Psoas muscle (tissue), 8 donors: Measurements from ENCODE around the gene MAP1S. TPM values are rescaled to one million over a fixed set of nuclear protein-coding genes. Genes with fewer than 3 reads are reported as not detected.

Experiments
- ATAC-seq, 4 donors: fragments of 200-7000 bp; cut with Tn5 transposase; one replicate each; pipeline ENCODE4 v1.9.1; 2020; ENCODE audit warnings: moderate library complexity in 3 of 4, mild to moderate bottlenecking in 2 of 4
- DNase-seq, 2 donors: peaks; one replicate each; pipeline ENCODE4 v3.0.0-alpha.2; 2020
- H3K27ac ChIP-seq: fragments of 200-600 bp; one replicate; pipeline ENCODE4 v1.8.0; 2022
- H3K27me3 ChIP-seq, 3 donors: fragments of 200-600 bp in 1 of 3; one replicate each; pipeline versions ENCODE4 v1.6.1 to v1.8.0; 2013 to 2022; ENCODE audit warnings: low read length in 2 of 3, mild to moderate bottlenecking in 2 of 3, moderate library complexity in 1 of 3; ENCODE audit not compliant: insufficient read depth in 3 of 3
- H3K36me3 ChIP-seq, 2 donors: fragments of 200-600 bp in 1 of 2; one replicate each; pipeline versions ENCODE4 v1.6.1 to v1.8.0; 2013 to 2022; ENCODE audit warnings: low read depth in 1 of 2, mild to moderate bottlenecking in 1 of 2, moderate library complexity in 1 of 2; ENCODE audit not compliant: insufficient read depth in 1 of 2
- H3K4me1 ChIP-seq: fragments of 200-600 bp; one replicate; pipeline ENCODE4 v1.8.0; 2022
- H3K4me3 ChIP-seq: fragments of 200-600 bp; one replicate; pipeline ENCODE4 v1.8.0; 2022; ENCODE audit warnings: mild to moderate bottlenecking
- H3K9me3 ChIP-seq: fragments of 200-600 bp; one replicate; pipeline ENCODE4 v1.8.0; 2022
- WGBS, 3 donors: extraction: QIAGEN DNeasy Blood & Tissue Kit; methylation state at CpG; one replicate each; pipeline versions ENCODE4 v1.1.6 to v1.1.7; 2013; 5-methylcytosine and 5-hydroxymethylcytosine counted together
- intact Hi-C, 2 donors: fragments of 100-400 bp; cut with DNase I; formaldehyde crosslinking; loops; one replicate each; pipeline versions ENCODE4 v1.11.0 to v1.14.2; 2022
- polyA plus RNA-seq, 3 donors: library from polyadenylated mRNA; stranded (reverse); fragments of 200-250 nt; gene quantifications; one replicate each; pipeline ENCODE4 v1.2.3, GENCODE V29; 2013
- total RNA-seq, 4 donors: library from RNA; stranded (reverse); fragmentation: NEBNext Ultra II Directional in 2 of 4; extraction: Animal tissue kit (Norgen Biotek cat#: 25700) in 2 of 4; gene quantifications; one replicate each; pipeline versions ENCODE4 v1.2.1 to v1.2.4, GENCODE V29; 2021 to 2023
- TF ChIP-seq, protein P1 (sequence below): fragments of 200-600 bp; IDR thresholded peaks from one replicate; pipeline ENCODE4 v1.8.0; 2022; ENCODE audit warnings: antibody characterized with exemption
- donor health status: healthy with polysubstance abuse.
- donor health status: DM: no; HTN: no; CAD: no; lungs with moderate emphysema.
- donor health status: Bipolar disorder and iron deficiency.
- donor health status: healthy.
- donor health status: DM: yes; HTN: yes; CAD: no.
- donor health status: DM: no; HTN: no; CAD: no.
- donor health status: DM: no; HTN: no; CAD: no.
- donor health status: DM: yes; HTN: yes; CAD: no.

The MAP1S gene
- total and polyA plus RNA-seq, 7 donors: 19.1 to 60.6 (median 42.4) TPM

DNA sequence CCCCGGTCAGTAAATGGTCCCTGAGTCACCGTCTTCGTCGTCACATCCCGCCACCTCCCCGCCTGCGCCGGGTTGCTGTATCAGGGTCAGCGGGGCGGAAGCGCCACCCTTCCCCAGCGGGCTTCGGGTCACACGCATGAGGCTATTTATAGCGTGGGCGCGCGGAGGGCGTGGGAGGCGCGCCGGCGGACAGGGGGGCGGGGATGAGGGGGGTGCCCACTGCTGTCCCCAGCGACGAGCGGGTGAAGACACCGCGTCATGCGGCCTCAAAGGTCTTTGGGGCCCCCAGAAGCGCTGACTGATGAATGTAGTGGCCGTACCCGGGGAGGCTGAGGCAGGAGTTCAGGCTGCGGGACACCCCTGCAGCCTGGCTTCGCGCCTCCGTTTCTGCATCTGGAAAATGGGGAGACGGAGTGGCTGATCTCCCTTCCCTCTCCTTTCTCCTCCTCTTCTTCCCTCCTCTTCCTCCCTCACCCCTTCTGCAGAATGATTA, 39.0 kb upstream of the MAP1S start:
- Histone ChIP-seq H3K4me3 (peak overlapping the region; percentile 53), H3K9me3 (no peaks in the 10 kb centered on the region), H3K36me3 (no peaks in the 10 kb centered on the region), H3K27me3 (peaks cover 0 to 39% (median 12%) of the 10 kb centered on the region in 3 donors), H3K4me1 (peaks cover 5% of the 10 kb centered on the region), H3K27ac (no peak overlapping the region)
- 4% methylated on average over 38 of the region's 38 CpGs for WGBS, 3 donors
- ATAC-seq (peak; percentile 89 to 97 (median 96)), DNase-seq (peak; percentile 78 to 86)
- intact Hi-C loops: no loop called here
- TF ChIP-seq, protein P1, sequence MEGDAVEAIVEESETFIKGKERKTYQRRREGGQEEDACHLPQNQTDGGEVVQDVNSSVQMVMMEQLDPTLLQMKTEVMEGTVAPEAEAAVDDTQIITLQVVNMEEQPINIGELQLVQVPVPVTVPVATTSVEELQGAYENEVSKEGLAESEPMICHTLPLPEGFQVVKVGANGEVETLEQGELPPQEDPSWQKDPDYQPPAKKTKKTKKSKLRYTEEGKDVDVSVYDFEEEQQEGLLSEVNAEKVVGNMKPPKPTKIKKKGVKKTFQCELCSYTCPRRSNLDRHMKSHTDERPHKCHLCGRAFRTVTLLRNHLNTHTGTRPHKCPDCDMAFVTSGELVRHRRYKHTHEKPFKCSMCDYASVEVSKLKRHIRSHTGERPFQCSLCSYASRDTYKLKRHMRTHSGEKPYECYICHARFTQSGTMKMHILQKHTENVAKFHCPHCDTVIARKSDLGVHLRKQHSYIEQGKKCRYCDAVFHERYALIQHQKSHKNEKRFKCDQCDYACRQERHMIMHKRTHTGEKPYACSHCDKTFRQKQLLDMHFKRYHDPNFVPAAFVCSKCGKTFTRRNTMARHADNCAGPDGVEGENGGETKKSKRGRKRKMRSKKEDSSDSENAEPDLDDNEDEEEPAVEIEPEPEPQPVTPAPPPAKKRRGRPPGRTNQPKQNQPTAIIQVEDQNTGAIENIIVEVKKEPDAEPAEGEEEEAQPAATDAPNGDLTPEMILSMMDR: no peak

DNA sequence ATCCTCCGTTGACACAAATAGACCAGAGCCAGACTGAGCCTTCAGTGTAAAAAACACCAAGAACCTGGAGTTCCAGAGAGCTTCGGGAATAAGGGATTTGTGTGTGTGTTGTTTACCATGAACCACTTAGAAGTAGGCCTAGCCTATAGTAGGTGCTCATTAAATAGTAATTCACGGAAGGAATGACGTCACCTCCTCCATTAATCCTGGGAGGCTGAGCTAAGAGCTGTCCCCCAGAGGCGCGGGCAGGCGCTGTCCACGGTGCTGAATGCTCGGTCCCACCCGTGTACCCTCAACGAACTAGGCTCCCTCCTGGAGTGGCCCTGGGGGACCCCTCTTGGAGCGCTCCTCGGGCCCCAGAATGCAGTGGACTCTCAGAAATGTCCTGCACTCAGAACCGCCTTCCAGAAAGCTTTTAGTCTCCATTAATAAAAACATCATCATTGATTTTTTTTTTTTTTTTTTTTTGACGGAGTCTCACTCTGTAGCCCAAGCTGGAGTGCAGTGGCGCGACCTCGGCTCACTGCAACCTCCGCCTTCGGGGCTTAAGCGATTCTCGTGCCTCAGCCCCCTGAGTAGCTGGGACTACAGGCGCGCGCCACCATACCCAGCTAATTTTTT, 37.7 kb upstream of the MAP1S start:
- H3K36me3 ChIP-seq: no peaks in the 10 kb centered on the region
- no peak for ATAC-seq
- peaks cover 0 to 46% (median 22%) of the 10 kb centered on the region in 3 donors for H3K27me3 ChIP-seq
- H3K9me3 ChIP-seq: no peaks in the 10 kb centered on the region
- H3K4me3 ChIP-seq: no peak overlapping the region
- DNase-seq: peak in 1 of 2 donors; percentile 31
- H3K27ac ChIP-seq: no peak overlapping the region
- intact Hi-C loops: no loop called here
- TF ChIP-seq, protein P1: no peak
- H3K4me1 ChIP-seq: peaks cover 8% of the 10 kb centered on the region
- 47 to 52% (median 50%) methylated on average over 24 to 25 of the region's 25 CpGs for WGBS, 3 donors

DNA sequence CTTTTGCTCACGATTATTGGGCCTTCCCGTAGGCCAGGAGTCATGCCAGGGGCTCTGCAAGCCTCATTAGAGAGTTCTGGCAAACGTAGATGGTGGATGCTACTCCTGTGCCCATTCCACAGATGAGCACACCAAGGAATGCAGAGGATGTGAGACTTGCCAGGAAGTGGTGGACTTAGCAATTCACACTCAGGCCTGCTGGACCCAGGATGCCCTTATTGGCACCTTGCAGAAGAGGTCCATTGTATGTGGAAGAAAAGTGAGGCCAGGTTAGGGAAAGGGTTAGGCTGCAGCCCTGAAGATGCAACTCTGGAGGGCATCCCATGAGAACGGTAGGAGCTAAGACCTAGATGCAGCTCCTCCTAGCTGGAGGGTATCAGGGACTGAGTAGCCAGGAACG, 37.0 kb upstream of the MAP1S start:
- Histone ChIP-seq H3K9me3 (no peaks in the 10 kb centered on the region), H3K27ac (no peak overlapping the region), H3K27me3 (peaks cover 0 to 53% (median 27%) of the 10 kb centered on the region in 3 donors), H3K4me1 (peaks cover 11% of the 10 kb centered on the region), H3K36me3 (no peaks in the 10 kb centered on the region), H3K4me3 (no peak overlapping the region)
- 55 to 68% (median 58%) methylated on average over 5 of the region's 5 CpGs for WGBS, 3 donors
- DNase-seq (no peak), ATAC-seq (no peak)
- TF ChIP-seq, protein P1: no peak
- intact Hi-C loops: no loop called here

DNA sequence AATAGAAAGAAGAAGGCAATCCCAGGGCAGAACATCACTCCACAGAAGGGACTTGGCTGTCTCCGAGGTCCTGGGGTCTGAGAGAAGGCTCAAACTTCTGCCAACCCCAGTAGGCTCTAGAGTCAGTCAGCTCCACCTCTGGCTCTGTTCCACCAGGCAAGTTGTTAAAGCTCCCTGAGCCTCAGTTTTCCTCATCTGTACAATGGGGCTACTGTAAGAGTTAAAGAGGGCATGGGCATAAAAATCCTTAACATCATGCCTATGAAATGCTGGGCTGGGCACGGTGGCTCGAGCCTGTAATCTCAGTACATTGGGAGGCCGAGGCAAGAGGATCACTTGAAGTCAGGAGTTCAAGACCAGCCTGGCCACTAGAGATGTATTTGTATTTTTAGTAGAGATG, 36.2 kb upstream of the MAP1S start:
- H3K36me3 ChIP-seq: no peaks in the 10 kb centered on the region
- DNase-seq (no peak), ATAC-seq (no peak)
- peaks cover 0 to 53% (median 35%) of the 10 kb centered on the region in 3 donors for H3K27me3 ChIP-seq
- 79 to 83% (median 81%) methylated on average over 4 of the region's 4 CpGs for WGBS, 3 donors
- no peaks in the 10 kb centered on the region for H3K9me3 ChIP-seq
- peaks cover 11% of the 10 kb centered on the region for H3K4me1 ChIP-seq
- no peak overlapping the region for H3K27ac ChIP-seq
- TF ChIP-seq, protein P1: no peak
- intact Hi-C loops: no loop called here
- no peak overlapping the region for H3K4me3 ChIP-seq

DNA sequence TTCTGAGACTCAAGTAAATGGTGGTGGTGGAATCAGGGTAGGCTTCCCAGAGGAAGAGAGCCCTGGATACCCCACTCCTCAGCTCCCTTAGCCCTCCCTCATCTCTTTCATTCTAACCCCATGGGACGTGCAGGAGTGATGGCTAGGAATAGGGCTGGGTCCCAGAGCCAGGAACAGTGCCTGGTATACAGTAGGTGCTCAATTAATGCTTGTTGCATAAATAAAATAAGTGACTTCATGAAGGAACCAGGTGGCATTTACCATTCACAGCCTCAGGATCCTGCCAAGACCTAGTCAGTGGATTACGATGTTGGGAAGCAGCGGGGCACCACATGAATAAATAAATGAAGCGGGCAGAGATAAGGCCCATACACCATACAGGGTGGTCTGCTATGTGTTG, 35.0 kb upstream of the MAP1S start:
- ATAC-seq: no peak
- H3K36me3 ChIP-seq: no peaks in the 10 kb centered on the region
- no peak overlapping the region for H3K27ac ChIP-seq
- no peak for DNase-seq
- H3K4me3 ChIP-seq: no peak overlapping the region
- no peaks in the 10 kb centered on the region for H3K9me3 ChIP-seq
- 49 to 74% (median 56%) methylated on average over 4 of the region's 4 CpGs for WGBS, 3 donors
- TF ChIP-seq, protein P1: no peak
- H3K27me3 ChIP-seq: peaks cover 0 to 57% (median 39%) of the 10 kb centered on the region in 3 donors
- intact Hi-C loops: no loop called here
- peaks cover 11% of the 10 kb centered on the region for H3K4me1 ChIP-seq
